ENCODE measurements around the gene SLC23A2. TPM values are rescaled to one million over a fixed set of nuclear protein-coding genes. Genes with fewer than 3 reads are reported as not detected.
A peak's percentile ranks its signal among the peaks of the same experiment; 100 is the strongest.

SLC23A2 gene
- total RNA-seq, 2 experiments from 2014 or later: 16.0 to 16.2 TPM

DNA sequence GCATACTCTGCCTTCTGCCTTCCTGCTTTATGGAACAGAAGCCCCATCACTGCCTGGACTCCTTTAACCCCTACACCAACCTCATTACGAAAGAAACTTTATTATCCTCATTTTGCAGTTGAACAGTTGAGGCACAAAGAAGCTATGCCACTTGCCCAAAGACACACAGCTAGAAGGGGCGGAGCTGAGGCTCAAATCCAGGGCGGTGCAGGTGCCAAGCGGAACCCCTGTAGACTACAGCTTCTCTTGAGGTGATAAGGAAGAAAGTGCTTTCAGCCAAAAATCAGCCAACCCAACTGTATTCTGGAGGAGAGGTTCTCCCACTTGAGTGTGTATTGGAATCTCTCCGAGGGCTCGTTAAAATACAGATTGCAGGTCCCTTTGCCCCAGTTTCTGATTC is 189.1 kb downstream of the SLC23A2 start:
- POLR2A ChIA-PET: interaction anchor here (1.3 to 1.6 kb wide), 2 partner anchors 10 to 19 kb away, joined by 5 read pairs; no protein-coding TSS in a partner anchor
- Mint-ChIP-seq H3K4me1 (ENCODE audit: low read depth) (peaks cover 76% of the 10 kb centered on the region), H3K9me3 (no peaks in the 10 kb centered on the region), H3K27me3 (no peaks in the 10 kb centered on the region), H3K4me3 (peak overlapping the region; percentile 100), H3K36me3 (ENCODE audit: low read depth) (peaks cover 45% of the 10 kb centered on the region), H3K27ac (peak overlapping the region; percentile 100)
- ATAC-seq (no peak), DNase-seq (peak; percentile 37)
- CTCF ChIA-PET: interaction anchor here (1.0 kb wide), 2 partner anchors 144 to 288 kb away, joined by 4 read pairs; no protein-coding TSS in a partner anchor
- intact Hi-C loops (cut with micrococcal nuclease): no loop called here
- TF ChIP-seq, protein P1, sequence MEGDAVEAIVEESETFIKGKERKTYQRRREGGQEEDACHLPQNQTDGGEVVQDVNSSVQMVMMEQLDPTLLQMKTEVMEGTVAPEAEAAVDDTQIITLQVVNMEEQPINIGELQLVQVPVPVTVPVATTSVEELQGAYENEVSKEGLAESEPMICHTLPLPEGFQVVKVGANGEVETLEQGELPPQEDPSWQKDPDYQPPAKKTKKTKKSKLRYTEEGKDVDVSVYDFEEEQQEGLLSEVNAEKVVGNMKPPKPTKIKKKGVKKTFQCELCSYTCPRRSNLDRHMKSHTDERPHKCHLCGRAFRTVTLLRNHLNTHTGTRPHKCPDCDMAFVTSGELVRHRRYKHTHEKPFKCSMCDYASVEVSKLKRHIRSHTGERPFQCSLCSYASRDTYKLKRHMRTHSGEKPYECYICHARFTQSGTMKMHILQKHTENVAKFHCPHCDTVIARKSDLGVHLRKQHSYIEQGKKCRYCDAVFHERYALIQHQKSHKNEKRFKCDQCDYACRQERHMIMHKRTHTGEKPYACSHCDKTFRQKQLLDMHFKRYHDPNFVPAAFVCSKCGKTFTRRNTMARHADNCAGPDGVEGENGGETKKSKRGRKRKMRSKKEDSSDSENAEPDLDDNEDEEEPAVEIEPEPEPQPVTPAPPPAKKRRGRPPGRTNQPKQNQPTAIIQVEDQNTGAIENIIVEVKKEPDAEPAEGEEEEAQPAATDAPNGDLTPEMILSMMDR (IDR thresholded peaks at IDR 0.05): no peak

- TF ChIP-seq, protein P1 (IDR thresholded peaks at IDR 0.05): no peak
- intact Hi-C loops (cut with micrococcal nuclease): no loop called here
- Mint-ChIP-seq H3K4me3 (peak overlapping the region; percentile 100), H3K36me3 (ENCODE audit: low read depth) (peaks cover 44% of the 10 kb centered on the region), H3K9me3 (no peaks in the 10 kb centered on the region), H3K27ac (peak overlapping the region; percentile 100), H3K27me3 (no peaks in the 10 kb centered on the region), H3K4me1 (ENCODE audit: low read depth) (peaks cover 78% of the 10 kb centered on the region)
- CTCF ChIA-PET: interaction anchor here (0.8 to 1.0 kb wide), 3 partner anchors 71 to 289 kb away, joined by 3 to 4 read pairs (median 3); no protein-coding TSS in a partner anchor
- peak; percentile 74 for DNase-seq
- POLR2A ChIA-PET: interaction anchor here (1.3 to 1.6 kb wide), 2 partner anchors 10 to 19 kb away, joined by 5 read pairs; no protein-coding TSS in a partner anchor
- peak; percentile 22 for ATAC-seq
Measured at GRCh38 chr20:4811661-4812181, 189.6 kb downstream of the SLC23A2 start.

GRCh38 chr20:4811257-4811656 is 190.1 kb downstream of the SLC23A2 start:
- DNase-seq (no peak), ATAC-seq (no peak)
- CTCF ChIA-PET: interaction anchor here (0.8 to 1.4 kb wide), 4 partner anchors 71 to 290 kb away, joined by 3 to 4 read pairs (median 4); no protein-coding TSS in a partner anchor
- no peaks in the 10 kb centered on the region for H3K9me3 Mint-ChIP-seq
- H3K27me3 Mint-ChIP-seq: no peaks in the 10 kb centered on the region
- H3K27ac Mint-ChIP-seq: peak overlapping the region; percentile 100
- peaks cover 44% of the 10 kb centered on the region for H3K36me3 Mint-ChIP-seq (ENCODE audit: low read depth)
- H3K4me3 Mint-ChIP-seq: no peak overlapping the region
- peaks cover 78% of the 10 kb centered on the region for H3K4me1 Mint-ChIP-seq (ENCODE audit: low read depth)
- POLR2A ChIA-PET: interaction anchor here (1.3 to 1.6 kb wide), 2 partner anchors 9 to 18 kb away, joined by 5 read pairs; no protein-coding TSS in a partner anchor
- TF ChIP-seq, protein P1 (IDR thresholded peaks at IDR 0.05): no peak
- intact Hi-C loops (cut with micrococcal nuclease): no loop called here

DNA sequence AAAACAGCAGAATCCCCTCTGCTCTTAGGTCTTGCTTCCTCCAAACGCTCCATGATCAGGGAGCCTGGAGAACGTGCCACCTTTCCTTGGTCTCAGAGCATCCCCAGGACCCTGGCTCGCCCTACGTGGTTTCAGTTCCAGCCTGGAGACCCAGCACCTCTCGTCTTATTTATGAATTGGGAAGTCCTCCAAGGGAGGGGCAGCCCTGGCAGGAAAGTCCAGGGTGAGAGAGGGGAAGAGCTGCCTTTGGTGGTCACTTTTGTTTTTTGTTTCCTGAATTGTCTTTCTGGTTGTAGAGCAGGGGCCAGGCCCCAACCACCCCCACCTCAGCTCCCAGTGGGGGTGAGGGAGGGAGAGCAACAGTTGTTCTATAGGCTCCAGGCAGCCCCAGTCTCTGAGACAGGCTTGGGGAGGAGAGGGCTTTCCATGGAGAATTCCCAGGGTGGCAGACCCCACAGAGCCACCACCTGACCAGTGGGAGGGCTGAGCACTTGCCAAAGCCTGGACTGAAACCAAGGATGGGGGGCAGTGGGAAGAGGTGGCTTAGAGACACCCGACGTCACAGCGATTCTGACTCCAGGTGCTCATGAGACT is 190.8 kb downstream of the SLC23A2 start:
- intact Hi-C loops (cut with micrococcal nuclease): no loop called here
- Mint-ChIP-seq H3K4me3 (no peak overlapping the region), H3K9me3 (no peaks in the 10 kb centered on the region), H3K27me3 (no peaks in the 10 kb centered on the region), H3K36me3 (ENCODE audit: low read depth) (peaks cover 42% of the 10 kb centered on the region), H3K4me1 (ENCODE audit: low read depth) (peaks cover 81% of the 10 kb centered on the region), H3K27ac (peak overlapping the region; percentile 100)
- ChIA-PET CTCF (interaction anchor here (1.1 to 1.4 kb wide), 3 partner anchors 13 to 290 kb away, joined by 3 to 4 read pairs (median 4); no protein-coding TSS in a partner anchor), POLR2A (interaction anchor here (1.2 kb wide), 1 partner anchor 14 kb away, joined by 4 read pairs; no protein-coding TSS in a partner anchor)
- TF ChIP-seq, protein P1 (IDR thresholded peaks at IDR 0.05): no peak
- no peak for DNase-seq
- no peak for ATAC-seq

DNA sequence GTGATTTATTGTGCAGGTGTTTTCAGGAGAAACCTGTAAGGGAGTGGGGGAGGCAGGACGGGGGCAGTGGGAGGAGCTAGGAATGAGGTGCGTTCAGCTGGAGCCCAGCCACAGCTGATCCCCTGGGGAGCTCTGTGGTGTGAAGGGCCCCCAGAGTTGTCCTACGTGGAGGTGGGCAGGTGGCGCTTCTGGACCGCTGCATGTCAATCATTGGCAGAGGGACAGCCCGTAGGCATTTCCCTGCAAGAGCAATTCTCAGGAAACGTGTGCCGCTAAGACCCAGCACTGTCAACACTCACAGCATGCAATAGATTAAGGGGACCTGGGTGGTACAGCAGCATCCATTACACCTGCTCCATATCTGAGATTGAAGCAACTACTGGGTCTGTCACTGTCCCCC is 191.6 kb downstream of the SLC23A2 start:
- no peak overlapping the region for H3K4me3 Mint-ChIP-seq
- CTCF ChIA-PET: interaction anchor here (1.1 to 1.4 kb wide), 3 partner anchors 12 to 291 kb away, joined by 3 to 4 read pairs (median 3); no protein-coding TSS in a partner anchor
- no peaks in the 10 kb centered on the region for H3K9me3 Mint-ChIP-seq
- intact Hi-C loops (cut with micrococcal nuclease): no loop called here
- peaks cover 79% of the 10 kb centered on the region for H3K4me1 Mint-ChIP-seq (ENCODE audit: low read depth)
- DNase-seq (peak; percentile 30), ATAC-seq (no peak)
- H3K27me3 Mint-ChIP-seq: no peaks in the 10 kb centered on the region
- H3K27ac Mint-ChIP-seq: peak overlapping the region; percentile 63
- H3K36me3 Mint-ChIP-seq (ENCODE audit: low read depth): peaks cover 41% of the 10 kb centered on the region
- POLR2A ChIA-PET: interaction anchor here (1.2 kb wide), 1 partner anchor 13 kb away, joined by 4 read pairs; no protein-coding TSS in a partner anchor
- TF ChIP-seq, protein P1 (IDR thresholded peaks at IDR 0.05): no peak
